ENCODE data around the gene CHAF1B. TPM values are rescaled to one million over a fixed set of nuclear protein-coding genes. Genes with fewer than 3 reads are reported as not detected.

CHAF1B gene
- total RNA-seq, 1 donor from 2014 or later = 3.6 TPM

- no peaks in the 10 kb centered on the region for H3K36me3 ChIP-seq (ENCODE audit: control insufficient read depth, insufficient read depth, low read length)
- no peaks in the 10 kb centered on the region for H3K27me3 ChIP-seq (ENCODE audit: control insufficient read depth, insufficient read depth, low read length)
- no peak overlapping the region for H3K4me3 ChIP-seq (ENCODE audit: low read depth, low read length)
- DNase-seq (ENCODE audit: low read depth) = no peak
- TF ChIP-seq CTCF (IDR thresholded peaks at IDR 0.05; ENCODE audit: insufficient read depth, low read length, poor library complexity, severe bottlenecking) = no peak
Observed at GRCh38 chr21:36466061-36466511, 80.9 kb downstream of the CHAF1B start.

Other genes starting within 250 kb of the CHAF1B start
- 31.5 and 37.0 TPM in 2 replicates for gene DOP1B, start 228.6 kb upstream of the CHAF1B start, total RNA-seq
- gene MORC3, start 65.2 kb upstream of the CHAF1B start, total RNA-seq = 21.2 and 25.9 TPM in 2 replicates
- 2.1 and 2.8 TPM in 2 replicates for gene CLDN14, start 94.7 kb downstream of the CHAF1B start, total RNA-seq